T-helper 2 cell treated with Interferon-gamma antibody and Interleukin-4, amounts not matched to agents 100 ng/mL and 5 ng/mL, for 36 hours (primary cell): ENCODE data around the gene NT5DC1. TPM values are rescaled to one million over a fixed set of nuclear protein-coding genes. Genes with fewer than 3 reads are reported as not detected.

Experiments
- intact Hi-C: fragments of 100-400 bp; cut with micrococcal nuclease; formaldehyde crosslinking; loops from one replicate; pipeline ENCODE4 v1.15.1; 2023
- total RNA-seq: library from RNA; stranded (reverse); gene quantifications from 2 replicates; pipeline ENCODE4 v1.2.3, GENCODE V29; 2022

The NT5DC1 gene
- total RNA-seq, 1 donor from 2014 or later, result 47.9 TPM

DNA sequence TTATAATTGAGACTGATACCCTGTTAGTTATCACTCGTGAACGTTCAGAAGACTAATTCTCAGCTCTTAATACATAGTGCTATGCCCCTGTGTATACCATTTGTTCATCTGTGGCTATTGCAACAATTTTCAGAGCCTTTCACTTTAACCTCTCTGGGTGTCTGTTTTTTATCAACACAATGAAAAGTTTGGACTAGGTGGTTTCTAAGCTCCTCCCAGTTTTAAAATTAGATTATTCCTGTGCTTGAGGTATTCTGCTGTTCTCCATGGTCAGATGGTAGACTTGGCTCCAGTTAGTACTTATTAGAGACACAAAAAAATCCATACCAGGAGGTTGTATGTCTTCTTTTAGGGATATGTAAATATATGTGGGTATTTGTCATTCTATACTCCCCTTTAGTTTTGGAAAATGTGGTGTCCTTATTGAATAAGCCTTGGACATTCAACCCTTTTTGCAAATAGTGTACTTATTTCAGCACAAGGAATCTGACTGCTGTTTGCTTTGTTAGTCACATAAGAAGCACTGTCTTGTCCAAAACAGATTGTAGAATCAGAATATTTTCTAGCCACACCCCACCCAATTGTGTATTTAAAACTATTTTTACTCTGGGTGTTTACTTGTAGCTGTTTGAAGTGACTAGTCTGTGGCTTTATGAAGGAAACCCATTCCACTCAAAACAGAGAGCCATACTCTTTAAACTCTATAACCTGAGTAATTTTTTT, 27.3 kb downstream of the NT5DC1 start:
- intact Hi-C loops, result no loop called here

DNA sequence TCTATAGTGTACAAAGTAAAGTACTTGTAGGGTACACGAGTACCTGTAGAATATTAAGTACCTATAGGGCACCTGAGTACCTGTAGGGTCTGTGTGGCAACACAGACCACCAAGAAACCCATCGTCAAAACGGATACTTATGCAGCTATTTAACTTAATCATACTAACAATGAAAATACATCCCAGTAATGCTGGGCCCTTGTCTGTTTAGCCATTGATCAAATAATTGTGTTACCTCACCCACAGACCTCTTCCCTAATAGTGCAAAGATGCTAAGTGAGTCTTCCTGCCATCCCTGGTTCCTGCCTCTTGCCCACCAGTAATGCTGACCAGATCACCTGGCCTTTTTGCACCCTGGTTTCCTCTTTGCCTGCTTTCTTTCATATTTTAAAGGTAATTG, 32.8 kb downstream of the NT5DC1 start:
- intact Hi-C loops, result no loop called here

GRCh38 chr6:116136373-116136772, 35.7 kb downstream of the NT5DC1 start:
- intact Hi-C loops, result no loop called here

- intact Hi-C loops, result no loop called here
These were observed 36.3 kb downstream of the NT5DC1 start for GRCh38 chr6:116136933-116137340.

GRCh38 chr6:116139917-116140316, 39.3 kb downstream of the NT5DC1 start:
- intact Hi-C loops, result no loop called here

GRCh38 chr6:116144605-116145004, 44.0 kb downstream of the NT5DC1 start:
- intact Hi-C loops, result no loop called here

DNA sequence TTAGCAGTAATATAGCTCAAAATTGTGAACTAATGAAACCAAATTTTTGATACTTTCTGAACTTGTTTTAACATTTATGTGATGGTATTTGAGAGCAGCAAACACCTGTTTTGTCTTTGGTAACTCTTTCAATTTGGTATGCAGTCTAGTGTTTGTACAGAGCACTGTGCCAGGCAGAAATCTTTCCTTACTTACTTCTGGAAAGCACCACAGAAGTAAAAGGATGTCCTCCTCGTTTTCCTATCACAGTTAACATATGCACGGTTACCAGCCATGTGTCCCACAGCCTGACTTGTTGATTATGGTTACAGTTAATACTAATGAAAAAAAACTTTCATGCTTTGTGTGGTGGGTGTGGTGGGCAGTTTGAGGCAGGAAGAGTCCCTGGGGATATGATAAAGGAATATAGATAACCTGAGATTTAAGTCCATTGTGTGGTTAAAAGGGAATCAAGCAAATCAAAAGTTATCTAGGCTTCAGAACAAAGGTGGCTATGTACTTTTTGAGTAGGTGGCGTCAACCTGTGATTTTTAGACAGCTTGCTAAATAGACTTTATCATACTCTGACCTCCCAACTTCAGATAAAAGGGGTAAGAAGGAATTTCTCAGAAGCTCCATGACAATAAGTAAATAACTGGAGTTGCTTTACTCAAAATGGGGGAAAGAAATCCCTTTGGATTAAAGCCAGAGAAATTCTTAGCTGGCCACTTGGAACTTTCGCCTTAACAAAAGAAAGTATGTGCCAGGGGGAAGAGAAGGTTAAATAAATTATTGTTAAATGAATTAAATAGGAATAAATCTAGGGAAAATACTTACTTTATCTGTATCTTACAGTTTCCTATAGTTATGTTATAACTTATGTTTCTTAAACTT, 45.4 kb downstream of the NT5DC1 start:
- intact Hi-C loops, result no loop called here

DNA sequence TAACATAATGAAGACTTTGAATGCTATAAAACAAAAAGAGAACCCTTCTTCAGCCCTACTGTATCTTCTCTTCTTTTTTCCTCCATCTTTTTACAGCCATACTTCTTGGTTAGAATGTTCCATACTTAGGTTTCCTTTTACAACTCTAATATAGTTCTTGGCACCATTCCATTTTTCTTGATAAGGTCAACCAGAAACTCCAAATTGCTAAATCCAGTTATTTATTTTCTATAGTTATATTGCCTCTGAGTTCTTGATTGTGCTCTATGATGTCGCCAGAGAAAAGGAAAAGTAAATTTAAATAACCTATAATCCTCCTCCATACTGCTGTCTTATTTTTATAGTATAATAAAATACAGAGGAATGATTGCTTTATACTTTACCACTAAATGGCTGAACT, 52.0 kb downstream of the NT5DC1 start:
- intact Hi-C loops, result no loop called here

- intact Hi-C loops, result no loop called here
These were observed 54.2 kb downstream of the NT5DC1 start for GRCh38 chr6:116154887-116155286.

DNA sequence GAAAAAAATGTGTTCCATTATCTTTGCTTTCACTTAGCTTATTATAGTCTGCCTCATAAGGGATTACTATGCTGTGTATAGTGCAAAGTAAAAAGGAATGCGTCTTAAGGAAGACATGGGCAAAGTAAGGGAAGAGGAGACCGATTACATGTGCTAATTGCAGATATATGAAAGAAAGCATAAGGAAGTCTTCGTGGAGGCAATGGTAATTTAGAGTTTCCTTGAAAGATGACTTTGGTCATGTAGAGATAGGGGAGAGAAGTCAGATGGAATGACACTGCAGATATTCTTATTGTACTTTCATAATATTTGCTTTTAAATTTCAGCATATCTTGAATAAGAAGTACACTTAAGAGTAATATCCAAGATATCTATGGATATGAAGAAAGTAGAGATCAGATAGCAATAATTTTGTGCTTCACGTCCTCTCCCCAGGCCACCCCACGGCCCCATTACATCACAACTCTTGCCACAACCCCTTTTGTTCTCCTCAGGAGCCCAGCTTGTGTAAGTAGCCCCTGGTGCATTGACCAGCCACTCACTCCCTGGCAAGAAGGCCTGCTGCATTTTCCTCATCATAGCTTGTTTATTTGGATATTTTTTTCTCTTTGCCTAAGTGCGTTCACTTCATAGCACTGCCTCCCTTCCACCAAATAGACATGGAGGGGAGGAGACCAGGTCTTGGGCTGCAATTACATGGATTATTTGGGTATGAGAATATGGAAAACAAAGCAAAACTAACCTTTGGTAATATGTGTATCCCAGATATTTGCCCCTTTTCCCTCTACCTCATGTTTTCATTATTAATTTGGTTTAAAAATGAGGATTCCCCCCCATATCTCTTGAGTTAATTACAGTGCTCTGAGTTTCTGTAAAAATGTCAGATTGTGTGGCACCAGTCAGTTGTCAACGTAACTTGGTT, 56.0 kb downstream of the NT5DC1 start:
- intact Hi-C loops, result no loop called here

GRCh38 chr6:116157391-116157790, 56.7 kb downstream of the NT5DC1 start:
- intact Hi-C loops, result no loop called here

GRCh38 chr6:116158641-116159040, 58.0 kb downstream of the NT5DC1 start:
- intact Hi-C loops, result no loop called here

DNA sequence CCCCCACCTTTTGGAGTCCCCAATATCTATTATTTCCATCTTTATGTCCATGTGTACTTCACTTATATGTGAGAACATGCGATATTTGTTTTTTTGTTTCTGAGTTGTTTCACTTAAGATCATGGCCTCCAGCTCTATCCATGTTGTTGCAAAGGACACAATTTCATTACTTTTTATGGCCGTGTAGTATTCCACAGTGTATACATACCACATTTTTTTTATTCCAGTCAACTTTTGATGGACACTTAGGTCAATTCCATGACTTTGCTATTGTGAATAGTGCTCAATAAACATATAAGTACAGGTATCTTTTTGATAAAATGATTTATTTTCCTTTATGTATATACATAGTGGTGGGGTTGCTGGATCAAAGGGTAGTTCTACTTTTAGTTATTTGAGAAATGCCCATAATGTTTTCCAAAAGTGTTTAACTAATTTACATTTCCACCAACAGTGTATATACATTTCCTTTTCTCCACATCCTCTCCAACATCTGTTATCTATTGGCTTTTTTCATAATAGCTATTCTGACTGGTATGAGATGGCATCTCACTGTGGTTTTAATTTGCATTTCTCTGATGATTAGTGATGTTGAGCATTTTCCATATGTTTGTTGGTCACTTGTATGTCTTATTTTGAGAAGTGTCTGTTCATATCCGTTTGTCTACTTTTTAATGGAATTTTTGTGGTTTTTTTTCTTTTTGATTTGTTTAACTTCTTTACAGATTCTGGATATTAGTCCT, 59.3 kb downstream of the NT5DC1 start:
- intact Hi-C loops, result no loop called here

DNA sequence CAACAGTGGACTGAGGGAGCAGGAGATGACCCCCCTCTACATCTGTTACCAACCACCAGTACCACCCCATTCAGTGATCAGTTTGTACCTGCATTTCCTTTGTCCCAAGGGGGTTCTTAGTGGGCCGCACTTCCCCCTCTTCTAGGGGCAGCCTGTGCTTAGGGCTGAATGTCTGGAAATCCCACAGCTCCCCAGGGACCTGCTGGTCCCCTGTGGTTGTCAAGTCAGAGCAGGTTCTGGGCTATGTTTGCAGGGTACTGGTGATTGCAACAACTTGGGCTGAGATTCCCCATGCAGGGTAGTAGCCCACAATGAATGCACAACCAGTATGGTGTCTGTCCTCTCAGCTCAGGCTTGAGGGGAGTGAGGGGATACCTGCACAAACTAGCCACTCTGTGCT, 64.9 kb downstream of the NT5DC1 start:
- intact Hi-C loops, result no loop called here

DNA sequence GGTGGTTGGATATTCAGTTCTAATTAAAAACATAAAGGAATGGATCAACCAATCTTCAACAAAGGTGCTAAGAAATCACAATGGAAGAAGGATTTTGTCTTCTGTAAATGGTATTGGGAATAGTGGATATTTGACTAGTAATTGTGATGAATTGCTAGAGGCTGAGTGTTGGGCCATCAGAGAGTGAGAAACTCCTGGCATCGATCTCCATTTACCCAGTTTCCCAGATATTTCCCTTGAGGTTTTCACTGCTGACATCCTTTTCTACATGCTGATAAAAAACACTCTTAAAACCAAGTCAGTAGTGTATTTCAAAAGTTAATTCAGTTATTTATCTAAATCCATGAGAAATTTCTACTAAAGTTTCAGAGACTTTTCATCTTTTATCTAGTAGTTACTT, 65.7 kb downstream of the NT5DC1 start:
- intact Hi-C loops, result no loop called here

- intact Hi-C loops, result no loop called here
These were observed 67.5 kb downstream of the NT5DC1 start for GRCh38 chr6:116168148-116168547.

DNA sequence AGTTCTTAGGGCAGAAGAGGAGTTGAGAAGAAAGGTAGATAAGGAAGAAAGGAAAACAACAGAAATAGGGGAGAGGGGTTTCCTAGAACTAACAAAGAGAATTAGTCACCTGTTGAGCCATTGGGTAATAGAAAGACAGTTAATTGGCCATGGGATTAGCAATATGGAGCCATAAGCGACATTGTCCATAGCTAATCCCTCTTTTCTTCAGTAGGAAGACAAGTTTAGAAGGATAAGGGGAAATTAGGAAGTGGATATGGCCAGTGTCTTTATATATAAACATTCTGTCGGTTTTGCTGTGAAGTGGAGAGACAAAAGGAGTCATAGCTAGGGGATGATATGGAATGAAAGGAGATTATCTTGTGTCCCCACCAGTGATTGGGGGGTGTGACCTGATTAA, 69.2 kb downstream of the NT5DC1 start:
- intact Hi-C loops, result no loop called here

GRCh38 chr6:116170358-116171057, 69.9 kb downstream of the NT5DC1 start:
- intact Hi-C loops, result no loop called here

- intact Hi-C loops, result no loop called here
These were observed 73.3 kb downstream of the NT5DC1 start for GRCh38 chr6:116173928-116174327.

DNA sequence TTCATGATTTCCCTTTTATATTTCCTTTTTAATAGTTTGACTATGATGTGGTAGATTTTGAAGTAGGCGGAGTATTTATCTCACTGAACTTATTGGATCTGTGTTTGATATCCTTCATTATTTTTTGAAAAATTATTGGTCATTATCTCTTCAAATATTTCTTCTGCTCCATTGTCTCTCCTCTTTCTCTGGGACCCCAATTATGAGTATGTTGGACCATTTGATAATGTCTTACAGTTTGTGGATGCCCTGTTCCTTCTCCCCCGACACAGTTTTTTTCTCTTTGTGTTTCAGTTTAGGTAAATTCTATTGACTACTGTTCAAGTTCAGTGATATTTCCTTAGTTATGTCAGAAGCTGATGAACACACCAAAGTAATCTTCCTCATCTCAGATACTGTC, 74.7 kb downstream of the NT5DC1 start:
- intact Hi-C loops, result no loop called here
